Stomach (tissue), 9 donors: ENCODE results near the gene IQGAP2. TPM values are rescaled to one million over a fixed set of nuclear protein-coding genes. Genes with fewer than 3 reads are reported as not detected.

ENCODE experiments used
- DNase-seq, 2 donors: peaks; one replicate each; pipeline versions ENCODE4 v3.0.0 to v3.0.0-alpha.2; 2013 to 2019
- H3K27ac ChIP-seq, 5 donors: fragments of 200-600 bp in 4 of 5; sonication (generic) in 4 of 5; one replicate each; pipeline ENCODE4 v1.5.1; 2013 to 2019; ENCODE audit warnings: mild to moderate bottlenecking in 1 of 5, moderate library complexity in 1 of 5
- H3K27me3 ChIP-seq, 3 donors: fragments of 200-600 bp; sonication (generic); one replicate each; pipeline ENCODE4 v1.5.1; 2017 to 2019; ENCODE audit warnings: mixed run types in 1 of 3
- H3K36me3 ChIP-seq, 4 donors: fragments of 200-600 bp; sonication (generic); 1 replicate in 3 of 4; 2 replicates in 1 of 4; pipeline ENCODE4 v1.5.1; 2016 to 2019
- H3K4me1 ChIP-seq, 4 donors: fragments of 200-600 bp; sonication (generic); one replicate each; pipeline ENCODE4 v1.5.1; 2016 to 2019
- H3K4me3 ChIP-seq, 4 donors: fragments of 200-600 bp; sonication (generic) in 3 of 4; one replicate each; pipeline ENCODE4 v1.5.1; 2016 to 2019; ENCODE audit warnings: mild to moderate bottlenecking in 1 of 4
- H3K9me3 ChIP-seq, 4 donors: fragments of 200-600 bp; sonication (generic); one replicate each; pipeline ENCODE4 v1.5.1; 2016 to 2019
- EP300 ChIP-seq: sonication (generic); formaldehyde crosslinking; IDR thresholded peaks from one replicate; pipeline ENCODE4 v1.6.1; 2017; ENCODE audit warnings: antibody characterized with exemption
- POLR2A ChIP-seq, 4 donors: fragments of 450-650 bp; IDR thresholded peaks; one replicate each; pipeline ENCODE4 v1.6.1; 2016; ENCODE audit warnings: antibody characterized with exemption in 4 of 4, control low read depth in 2 of 4, mild to moderate bottlenecking in 1 of 4, moderate library complexity in 1 of 4
- POLR2AphosphoS5 ChIP-seq, 3 donors: sonication (generic); formaldehyde crosslinking; IDR thresholded peaks; one replicate each; pipeline ENCODE4 v1.6.1; 2016; ENCODE audit warnings: antibody characterized with exemption in 3 of 3
- WGBS, 5 donors: extraction: QIAGEN DNeasy Blood & Tissue Kit in 3 of 5; methylation state at CpG; one replicate each; pipeline versions ENCODE4 v1.1.5 to v1.1.7; 2013 to 2018; 5-methylcytosine and 5-hydroxymethylcytosine counted together
- intact Hi-C: fragments of 100-400 bp; cut with DNase I; formaldehyde crosslinking; loops from one replicate; pipeline ENCODE4 v1.15.1; 2023; ENCODE audit warnings: low total_unique reads
- polyA plus RNA-seq, 3 donors: library from polyadenylated mRNA; stranded (reverse); fragments of 200-250 nt; gene quantifications; one replicate each; pipeline ENCODE4 v1.2.3, GENCODE V29; 2013
- total RNA-seq, 5 donors: library from RNA; depleted of rRNA; stranded (reverse); fragments of >200 nt; gene quantifications; one replicate each; pipeline versions ENCODE4 v1.1.0 to v1.2.3, GENCODE V29; 2014 to 2016
- TF ChIP-seq, protein P1 (sequence below), 7 experiments: fragments of 450-650 bp in 4 of 7; fragments of 200-600 bp in 3 of 7; sonication (generic) in 3 of 7; IDR thresholded peaks; one replicate each; pipeline ENCODE4 v1.5.1; 2016 to 2019; ENCODE audit warnings: antibody characterized with exemption in 7 of 7, control low read depth in 2 of 7, mild to moderate bottlenecking in 1 of 7
- donor health status: healthy with polysubstance abuse.
- donor health status: Bipolar disorder and iron deficiency.
- donor health status: healthy.

Gene IQGAP2
- total and polyA plus RNA-seq, 8 donors, result 11.5 to 122 (median 42.1) TPM

DNA sequence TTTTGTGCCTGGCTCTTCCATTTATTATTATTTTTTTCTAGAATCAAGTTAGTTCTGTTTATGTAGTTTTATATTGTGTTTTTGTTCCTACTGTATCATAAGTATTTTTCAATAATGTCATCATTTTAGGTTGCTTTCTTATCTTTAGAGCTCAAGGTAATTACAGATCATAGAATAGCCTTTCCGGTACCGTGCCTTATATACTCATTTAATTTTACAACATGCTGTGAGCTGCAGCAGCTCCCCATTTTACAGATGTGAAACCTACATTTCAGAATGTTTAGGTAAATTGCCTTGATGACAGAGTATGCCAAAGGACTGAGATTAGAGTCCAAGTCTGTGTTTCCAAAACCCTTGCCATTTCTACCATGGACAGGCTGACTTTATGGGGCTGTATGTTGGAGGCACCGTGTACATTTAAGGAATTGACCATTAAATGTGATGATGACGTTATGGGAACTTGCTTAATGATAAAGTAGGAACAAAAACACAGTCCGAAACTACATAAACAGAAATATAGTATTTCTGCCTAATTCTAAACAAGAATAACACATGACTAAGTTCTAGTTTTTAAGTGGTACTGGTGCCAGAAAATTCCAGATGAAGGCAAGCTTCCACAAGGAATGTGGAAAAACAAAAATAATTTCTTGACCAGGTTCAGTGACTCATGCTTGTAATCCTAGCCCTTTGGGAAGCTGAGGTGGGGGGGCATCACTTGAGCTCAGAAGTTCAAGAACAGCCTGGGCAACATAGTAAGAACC is 97.7 kb downstream of the IQGAP2 start:
- DNase-seq, result no peak
- no peak overlapping the region for H3K27ac ChIP-seq
- 63 to 78% (median 73%) methylated on average over 5 of the region's 5 CpGs for WGBS, 5 donors
- peaks cover 9 to 57% (median 25%) of the 10 kb centered on the region in 4 donors for H3K4me1 ChIP-seq
- H3K9me3 ChIP-seq, result no peaks in the 10 kb centered on the region
- intact Hi-C loops, result no loop called here
- H3K36me3 ChIP-seq, result no peaks in the 10 kb centered on the region
- H3K4me3 ChIP-seq, result no peak overlapping the region
- H3K27me3 ChIP-seq, result no peaks in the 10 kb centered on the region
- TF ChIP-seq POLR2AphosphoS5 (IDR thresholded peaks at IDR 0.05), result no peak
- TF ChIP-seq EP300, result no peak
- TF ChIP-seq POLR2A (IDR thresholded peaks at IDR 0.05), result no peak
- TF ChIP-seq, protein P1, sequence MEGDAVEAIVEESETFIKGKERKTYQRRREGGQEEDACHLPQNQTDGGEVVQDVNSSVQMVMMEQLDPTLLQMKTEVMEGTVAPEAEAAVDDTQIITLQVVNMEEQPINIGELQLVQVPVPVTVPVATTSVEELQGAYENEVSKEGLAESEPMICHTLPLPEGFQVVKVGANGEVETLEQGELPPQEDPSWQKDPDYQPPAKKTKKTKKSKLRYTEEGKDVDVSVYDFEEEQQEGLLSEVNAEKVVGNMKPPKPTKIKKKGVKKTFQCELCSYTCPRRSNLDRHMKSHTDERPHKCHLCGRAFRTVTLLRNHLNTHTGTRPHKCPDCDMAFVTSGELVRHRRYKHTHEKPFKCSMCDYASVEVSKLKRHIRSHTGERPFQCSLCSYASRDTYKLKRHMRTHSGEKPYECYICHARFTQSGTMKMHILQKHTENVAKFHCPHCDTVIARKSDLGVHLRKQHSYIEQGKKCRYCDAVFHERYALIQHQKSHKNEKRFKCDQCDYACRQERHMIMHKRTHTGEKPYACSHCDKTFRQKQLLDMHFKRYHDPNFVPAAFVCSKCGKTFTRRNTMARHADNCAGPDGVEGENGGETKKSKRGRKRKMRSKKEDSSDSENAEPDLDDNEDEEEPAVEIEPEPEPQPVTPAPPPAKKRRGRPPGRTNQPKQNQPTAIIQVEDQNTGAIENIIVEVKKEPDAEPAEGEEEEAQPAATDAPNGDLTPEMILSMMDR (IDR thresholded peaks at IDR 0.05), result no peak

DNA sequence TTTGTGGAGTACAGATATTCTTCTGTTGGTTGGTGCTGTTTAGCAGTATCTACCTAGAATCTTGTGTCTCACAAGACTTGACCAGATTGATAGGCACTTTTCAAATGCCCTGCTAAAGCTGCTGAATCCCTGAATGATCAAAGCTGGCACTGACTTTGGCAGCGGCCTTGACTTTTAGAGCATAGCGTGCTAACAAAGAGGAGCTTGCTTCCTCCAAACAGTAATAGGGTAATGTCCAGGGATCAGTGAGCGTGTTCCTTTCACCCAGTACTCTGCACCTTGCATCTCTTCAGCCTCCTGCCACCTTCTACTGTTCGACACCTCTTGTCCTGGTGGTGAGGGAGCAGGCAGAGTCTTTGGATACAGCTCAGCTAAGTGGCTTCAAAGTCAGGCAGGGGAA is 100.8 kb downstream of the IQGAP2 start:
- intact Hi-C loops, result no loop called here
- no peaks in the 10 kb centered on the region for H3K9me3 ChIP-seq
- no peaks in the 10 kb centered on the region for H3K36me3 ChIP-seq
- 77 to 91% (median 82%) methylated on average over 4 of the region's 4 CpGs for WGBS, 5 donors
- no peak overlapping the region for H3K4me3 ChIP-seq
- DNase-seq, result no peak
- TF ChIP-seq POLR2AphosphoS5 (IDR thresholded peaks at IDR 0.05), result no peak
- no peak for TF ChIP-seq EP300
- TF ChIP-seq, protein P1 (IDR thresholded peaks at IDR 0.05), result no peak
- no peak for TF ChIP-seq POLR2A (IDR thresholded peaks at IDR 0.05)
- no peak overlapping the region for H3K27ac ChIP-seq
- H3K4me1 ChIP-seq, result peaks cover 0 to 26% (median 8%) of the 10 kb centered on the region in 4 donors
- no peaks in the 10 kb centered on the region for H3K27me3 ChIP-seq

DNA sequence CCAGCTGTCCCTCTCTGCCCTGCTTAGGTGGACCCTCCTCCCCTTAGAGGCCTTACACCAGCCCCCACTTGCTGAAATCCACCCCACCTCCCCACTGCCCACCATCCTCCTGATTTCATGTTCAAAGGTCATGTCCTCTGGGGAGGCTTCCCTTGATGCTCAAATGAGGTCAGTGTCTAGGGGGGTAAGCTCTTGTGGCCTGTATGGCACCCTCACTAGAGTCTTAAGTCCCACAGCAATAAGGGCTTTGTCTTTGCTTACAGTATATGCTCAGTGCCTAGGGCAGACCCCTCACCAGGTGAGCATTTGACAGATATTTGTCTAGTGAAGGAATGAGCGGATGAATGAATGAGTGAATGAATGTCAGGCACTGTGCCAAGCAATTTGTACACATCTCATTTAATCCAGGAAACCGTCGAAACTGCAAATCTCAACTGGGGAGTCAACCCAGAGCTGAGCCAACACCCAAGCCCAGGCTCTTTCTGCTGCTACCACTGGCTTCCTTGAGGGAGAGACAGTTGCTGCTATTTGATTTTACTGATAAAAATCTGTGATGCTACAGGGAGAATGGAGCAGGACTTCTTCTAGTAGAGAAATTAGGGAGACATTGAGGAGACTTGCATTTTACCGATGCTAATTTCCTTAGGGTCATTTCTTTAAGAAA is 101.9 kb downstream of the IQGAP2 start:
- WGBS, 5 donors, result 58 to 71% (median 66%) methylated on average over 4 of the region's 4 CpGs
- Histone ChIP-seq H3K27ac (no peak overlapping the region), H3K27me3 (no peaks in the 10 kb centered on the region), H3K4me1 (peaks cover 0 to 23% (median 8%) of the 10 kb centered on the region in 4 donors), H3K36me3 (no peaks in the 10 kb centered on the region), H3K4me3 (no peak overlapping the region), H3K9me3 (no peaks in the 10 kb centered on the region)
- no peak for TF ChIP-seq POLR2AphosphoS5 (IDR thresholded peaks at IDR 0.05)
- TF ChIP-seq EP300, result no peak
- TF ChIP-seq POLR2A (IDR thresholded peaks at IDR 0.05), result no peak
- TF ChIP-seq, protein P1 (IDR thresholded peaks at IDR 0.05), result no peak
- intact Hi-C loops, result no loop called here
- DNase-seq, result no peak

DNA sequence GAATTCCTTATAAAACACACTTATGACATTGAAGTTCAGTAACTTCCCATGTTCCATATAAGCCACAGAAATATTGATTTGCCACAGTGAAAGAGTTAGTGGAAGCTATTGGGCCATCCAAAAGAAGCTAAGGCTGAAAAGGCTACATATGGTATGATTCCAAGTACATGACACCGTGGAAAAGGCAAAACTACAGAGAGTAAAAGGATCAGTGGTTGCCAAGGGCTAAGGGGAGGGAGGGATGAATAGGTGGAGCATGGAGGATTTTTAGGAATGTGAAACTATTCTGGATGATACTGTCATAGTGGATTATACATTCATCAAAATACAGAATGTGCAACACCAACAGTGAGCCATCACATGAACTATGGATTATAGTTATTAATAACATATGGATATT is 110.4 kb downstream of the IQGAP2 start:
- Histone ChIP-seq H3K36me3 (peaks cover 0 to 3% (median 0%) of the 10 kb centered on the region in 4 donors), H3K9me3 (no peaks in the 10 kb centered on the region), H3K4me3 (no peak overlapping the region), H3K4me1 (no peaks in the 10 kb centered on the region), H3K27me3 (no peaks in the 10 kb centered on the region), H3K27ac (no peak overlapping the region)
- intact Hi-C loops, result no loop called here
- TF ChIP-seq POLR2AphosphoS5 (IDR thresholded peaks at IDR 0.05) (no peak), EP300 (no peak), POLR2A (IDR thresholded peaks at IDR 0.05) (no peak)
- TF ChIP-seq, protein P1 (IDR thresholded peaks at IDR 0.05), result no peak
- WGBS, 5 donors, result 43 to 76% (median 71%) methylated on average over 1 of the region's 1 CpG
- no peak for DNase-seq
